PC-9 (cell line): ENCODE results near the gene SMIM27. TPM values are rescaled to one million over a fixed set of nuclear protein-coding genes. Genes with fewer than 3 reads are reported as not detected.
"Not testable (repeated sequence)": the region's sequence is repeated elsewhere in the genome, so short reads cannot be mapped to it uniquely, and the experiment has no call there.

ENCODE experiments used
- BruUV-seq: library from RNA; stranded (reverse); fragments of 400-500 nt; replicated peaks from 2 replicates; lab custom pipeline; 2021; lab: Mats Ljungman, UMichigan
- CTCF ChIA-PET: fragments of 300-600 bp; sonication (Branson Sonifier 250); formaldehyde crosslinking; loops from one replicate; lab custom pipeline; 2022; ENCODE audit warnings: antibody characterized with exemption; lab: Charles Lee
- POLR2A ChIA-PET: fragments of 300-600 bp; sonication (Branson Sonifier 250); formaldehyde crosslinking; loops from one replicate; lab custom pipeline; 2022; ENCODE audit warnings: antibody characterized with exemption; ENCODE audit not compliant: unreplicated experiment; lab: Charles Lee
- DNase-seq, 2 experiments: peaks; one replicate each; pipeline versions ENCODE4 v3.0.0 to v3.0.0-alpha.2; 2015 to 2022; ENCODE audit warnings: mixed read lengths in 1 of 2
- H2AFZ ChIP-seq: fragments of 200-600 bp; sonication (generic); 2 replicates; pipeline ENCODE4 v1.8.1; 2017; ENCODE audit warnings: antibody characterized with exemption
- H3F3A ChIP-seq: fragments of 200-600 bp; sonication (generic); 2 replicates; pipeline ENCODE4 v1.8.1; 2017; ENCODE audit warnings: antibody characterized with exemption, mild to moderate bottlenecking, low read depth; ENCODE audit not compliant: insufficient read depth
- H3K27ac ChIP-seq: fragments of 200-600 bp; sonication (generic); 2 replicates; pipeline ENCODE4 v1.6.1; 2016; ENCODE audit warnings: mixed run types
- H3K27me3 ChIP-seq: fragments of 200-600 bp; sonication (generic); 2 replicates; pipeline ENCODE4 v1.6.1; 2016; ENCODE audit warnings: low read depth, mixed run types; ENCODE audit not compliant: insufficient read depth
- H3K36me3 ChIP-seq: fragments of 200-600 bp; sonication (generic); 2 replicates; pipeline ENCODE4 v1.6.1; 2016; ENCODE audit warnings: low read depth, mixed run types
- H3K4me1 ChIP-seq: fragments of 200-600 bp; sonication (generic); replicated peaks from 2 replicates; pipeline ENCODE4 v1.6.1; 2016; ENCODE audit warnings: mixed run types; ENCODE audit not compliant: insufficient read depth
- H3K4me2 ChIP-seq: fragments of 200-600 bp; sonication (generic); 2 replicates; pipeline ENCODE4 v1.6.1; 2017; ENCODE audit warnings: mixed run types
- H3K4me3 ChIP-seq: fragments of 200-600 bp; sonication (generic); 2 replicates; pipeline ENCODE4 v1.6.1; 2016; ENCODE audit warnings: mixed run types
- H3K79me2 ChIP-seq: fragments of 200-600 bp; sonication (generic); 2 replicates; pipeline ENCODE4 v1.6.1; 2017; ENCODE audit warnings: low read depth, mixed run types
- H3K9me2 ChIP-seq: fragments of 200-600 bp; sonication (generic); 2 replicates; pipeline ENCODE4 v1.8.1; 2017; ENCODE audit warnings: mild to moderate bottlenecking; ENCODE audit not compliant: insufficient read depth
- H3K9me3 ChIP-seq: fragments of 200-600 bp; sonication (generic); 2 replicates; pipeline ENCODE4 v1.8.1; 2016; ENCODE audit warnings: low read depth; ENCODE audit not compliant: insufficient read depth
- H4K20me1 ChIP-seq: fragments of 200-600 bp; sonication (generic); 2 replicates; pipeline ENCODE4 v1.8.1; 2017; ENCODE audit not compliant: insufficient read depth
- CTCF ChIP-seq: fragments of 200-600 bp; sonication (generic); conservative IDR thresholded peaks from 2 replicates; pipeline ENCODE4 v1.6.1; 2017; ENCODE audit warnings: mixed run types, antibody characterized with exemption, mild to moderate bottlenecking, moderate library complexity
- EZH2 ChIP-seq: fragments of 200-600 bp; sonication (generic); IDR thresholded peaks from 2 replicates; pipeline ENCODE4 v1.8.0; 2017; ENCODE audit warnings: antibody characterized with exemption, low read depth
- intact Hi-C: fragments of 100-400 bp; cut with micrococcal nuclease; formaldehyde crosslinking; loops from one replicate; pipeline ENCODE4 v1.10.0; 2022; ENCODE audit not compliant: unreplicated experiment
- total RNA-seq: library from RNA; stranded (reverse); gene quantifications from 2 replicates; pipeline ENCODE4 v1.2.3, GENCODE V29; 2021

Gene SMIM27
- total RNA-seq, 1 experiment from 2014 or later, result 8.0 TPM

- H3K36me3 ChIP-seq, result no peaks in the 10 kb centered on the region
- no peaks in the 10 kb centered on the region for H3K9me3 ChIP-seq
- H3K4me2 ChIP-seq, result peak overlapping the region; percentile 39
- H3K4me3 ChIP-seq, result no peak overlapping the region
- ChIA-PET POLR2A (no interaction called here), CTCF (no interaction called here)
- DNase-seq, result peak; percentile 3 to 67
- H3K27ac ChIP-seq, result peak overlapping the region; percentile 49
- H2AFZ ChIP-seq, result no peak overlapping the region
- no peaks in the 10 kb centered on the region for H3K79me2 ChIP-seq
- peaks cover 20% of the 10 kb centered on the region for H3K4me1 ChIP-seq
- H4K20me1 ChIP-seq, result no peaks in the 10 kb centered on the region
- BruUV-seq, result no TSS peak
- TF ChIP-seq EZH2 (no peak), CTCF (no peak)
- intact Hi-C loops, result no loop called here
- H3K27me3 ChIP-seq, result no peaks in the 10 kb centered on the region
- H3F3A ChIP-seq, result peaks cover 14% of the 10 kb centered on the region
- no peaks in the 10 kb centered on the region for H3K9me2 ChIP-seq
Observed at GRCh38 chr9:32590898-32591297, 38.8 kb downstream of the SMIM27 start.

DNA sequence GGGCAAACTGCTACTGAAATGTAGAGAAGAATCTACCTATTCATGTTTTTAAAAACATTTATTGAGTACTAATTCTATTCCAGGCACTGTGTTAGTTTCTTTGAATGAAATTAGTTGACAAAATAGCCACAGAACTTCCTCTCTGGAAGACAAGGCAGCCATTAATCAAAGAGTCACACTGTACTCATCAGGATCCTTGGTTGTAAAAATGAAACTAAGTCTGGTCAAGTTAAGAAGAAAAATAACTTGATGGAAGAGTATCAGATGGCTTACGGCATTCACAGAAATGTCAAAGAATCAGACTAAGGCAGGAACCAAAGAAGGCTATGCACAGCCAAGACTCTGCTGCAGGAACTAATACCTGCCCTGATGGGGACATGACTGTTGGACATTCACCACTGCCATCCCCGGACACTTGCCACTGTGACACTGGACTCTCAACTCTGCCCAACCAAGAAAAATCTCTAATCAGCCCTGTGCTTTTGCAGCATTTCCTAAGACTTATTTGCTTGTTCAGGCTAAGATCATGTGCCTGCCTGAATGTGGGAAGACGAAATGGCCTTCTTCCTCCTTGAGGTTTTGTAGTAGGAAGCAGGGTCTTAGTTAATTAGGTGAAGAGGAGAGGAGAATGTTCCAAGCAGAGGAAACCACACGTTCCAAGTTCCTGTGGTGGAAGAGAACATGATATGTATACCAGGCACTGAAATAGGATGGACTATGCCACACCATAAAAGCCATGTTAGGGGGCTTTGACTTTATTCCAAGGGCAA is 44.2 kb downstream of the SMIM27 start:
- H3K36me3 ChIP-seq, result no peaks in the 10 kb centered on the region
- H3K27ac ChIP-seq, result no peak overlapping the region
- no peak for DNase-seq
- intact Hi-C loops, result no loop called here
- POLR2A ChIA-PET, result no interaction called here
- no peak overlapping the region for H3K4me3 ChIP-seq
- H3K4me1 ChIP-seq, result peaks cover 3% of the 10 kb centered on the region
- TF ChIP-seq CTCF (no peak), EZH2 (no peak)
- no peak overlapping the region for H3K4me2 ChIP-seq
- no peaks in the 10 kb centered on the region for H3K9me2 ChIP-seq
- H3K27me3 ChIP-seq, result no peaks in the 10 kb centered on the region
- BruUV-seq, result no TSS peak
- no peak overlapping the region for H2AFZ ChIP-seq
- no peaks in the 10 kb centered on the region for H3K79me2 ChIP-seq
- no peaks in the 10 kb centered on the region for H3K9me3 ChIP-seq
- CTCF ChIA-PET, result no interaction called here
- H3F3A ChIP-seq, result peaks cover 6% of the 10 kb centered on the region
- no peaks in the 10 kb centered on the region for H4K20me1 ChIP-seq

GRCh38 chr9:32596936-32597335 is 44.8 kb downstream of the SMIM27 start:
- Histone ChIP-seq H3K27me3 (no peaks in the 10 kb centered on the region), H3F3A (no peaks in the 10 kb centered on the region), H3K4me1 (no peaks in the 10 kb centered on the region), H3K9me3 (no peaks in the 10 kb centered on the region), H3K4me2 (no peak overlapping the region), H3K4me3 (no peak overlapping the region), H4K20me1 (no peaks in the 10 kb centered on the region), H3K36me3 (no peaks in the 10 kb centered on the region), H2AFZ (no peak overlapping the region), H3K79me2 (no peaks in the 10 kb centered on the region), H3K9me2 (no peaks in the 10 kb centered on the region), H3K27ac (no peak overlapping the region)
- no peak for TF ChIP-seq EZH2
- TF ChIP-seq CTCF, result no peak
- DNase-seq, result no peak
- ChIA-PET CTCF (no interaction called here), POLR2A (no interaction called here)
- intact Hi-C loops, result no loop called here
- BruUV-seq, result no TSS peak

DNA sequence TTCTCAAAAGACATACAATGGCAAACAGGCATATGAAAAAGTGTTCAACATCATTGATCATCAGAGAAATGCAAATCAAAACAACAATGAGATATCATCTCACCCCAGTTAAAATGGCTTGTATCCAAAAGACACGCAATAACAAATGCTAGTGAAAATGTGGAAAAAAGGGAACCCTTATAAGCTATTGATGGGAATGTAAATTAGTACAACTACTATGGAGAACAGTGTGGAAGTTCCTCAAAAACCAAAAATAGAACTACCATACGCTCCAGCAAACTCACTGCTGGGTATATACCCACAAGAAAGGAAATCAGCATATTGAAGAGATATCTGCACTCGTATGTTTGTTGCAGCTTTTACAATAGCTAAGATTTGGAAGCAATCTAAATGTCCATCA is 46.9 kb downstream of the SMIM27 start:
- H3K36me3 ChIP-seq, H3K4me2 ChIP-seq, CTCF ChIA-PET, H2AFZ ChIP-seq, DNase-seq, H3K27ac ChIP-seq, BruUV-seq, H3F3A ChIP-seq, H3K9me2 ChIP-seq, H3K27me3 ChIP-seq, intact Hi-C loops, H4K20me1 ChIP-seq, POLR2A ChIA-PET, H3K79me2 ChIP-seq, H3K4me1 ChIP-seq, H3K9me3 ChIP-seq, H3K4me3 ChIP-seq: not testable (repeated sequence)
